ENCODE results near the gene LGR4. TPM values are rescaled to one million over a fixed set of nuclear protein-coding genes. Genes with fewer than 3 reads are reported as not detected.

Gene LGR4
- polyA plus RNA-seq, 4 donors, result 132 to 156 (median 151) TPM

DNA sequence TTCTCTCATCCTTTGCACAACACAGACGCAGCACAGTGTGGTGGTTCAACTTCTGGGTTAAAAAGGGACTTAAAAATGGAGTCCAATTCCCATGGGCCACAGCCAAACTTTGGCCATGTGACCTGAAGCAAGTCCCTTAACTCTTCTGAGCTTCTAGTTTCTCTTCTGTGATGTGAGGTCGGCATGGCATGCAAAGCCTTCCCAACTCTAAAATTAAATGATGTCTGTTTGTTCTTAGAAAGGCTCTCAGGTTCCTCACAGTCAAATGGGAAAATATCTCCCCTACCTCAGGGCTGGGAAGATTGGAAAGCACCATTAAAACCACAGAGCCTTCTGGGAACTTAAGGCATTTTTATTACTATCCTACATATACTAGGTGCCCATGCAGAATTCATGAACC lies 38.8 kb downstream of the LGR4 start:
- no peak for DNase-seq (ENCODE audit: low read depth in 4 of 4, low spot score in 3 of 4)

DNA sequence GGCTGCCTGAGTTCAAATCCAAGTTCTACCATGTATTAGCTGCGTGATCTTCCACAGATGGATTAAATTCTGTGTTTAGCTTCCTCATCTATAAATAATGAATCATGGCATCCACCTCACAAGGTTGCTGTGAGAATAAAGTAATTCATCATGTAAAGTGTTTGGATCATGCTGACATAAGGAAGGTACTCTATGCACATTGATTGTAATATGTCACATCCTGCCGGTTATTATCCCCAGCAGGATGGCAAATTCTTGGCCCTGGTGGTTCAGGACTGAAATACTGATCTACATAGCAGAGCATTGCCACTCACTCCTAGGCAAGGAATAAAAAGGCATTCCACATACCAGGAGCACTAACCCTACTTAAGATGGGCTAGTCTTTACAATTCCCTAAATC lies 40.8 kb downstream of the LGR4 start:
- no peak for DNase-seq (ENCODE audit: low read depth in 4 of 4, low spot score in 3 of 4)

DNA sequence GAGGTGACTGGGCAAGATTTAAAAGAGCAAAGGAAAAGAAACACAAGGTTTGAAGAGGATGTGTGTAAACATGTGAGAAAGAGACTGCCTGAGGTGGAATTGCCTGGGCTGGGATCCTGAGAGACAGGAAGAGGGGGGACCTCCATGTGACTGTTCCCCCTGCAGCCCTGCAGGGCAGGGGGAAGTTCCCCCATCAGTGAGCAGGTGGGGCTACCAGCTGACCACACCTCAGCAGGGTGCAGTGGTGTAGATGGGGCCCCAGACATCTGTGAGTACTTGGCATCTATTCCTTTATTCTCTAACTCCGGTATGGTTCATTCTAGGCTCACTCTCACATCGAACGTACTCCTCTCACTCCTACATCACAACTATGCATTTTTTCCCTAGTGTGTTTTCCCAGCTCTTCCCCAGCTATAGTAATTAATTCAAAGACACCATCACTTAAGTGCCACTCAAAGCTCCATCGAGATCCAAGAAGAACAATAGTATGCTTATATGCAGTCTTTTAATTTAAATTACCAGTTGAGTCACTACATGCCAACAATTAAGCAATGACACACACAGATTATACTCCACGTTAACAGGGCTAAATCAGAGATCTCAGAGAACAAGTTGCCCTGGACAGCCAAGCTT lies 42.7 kb downstream of the LGR4 start:
- DNase-seq (ENCODE audit: low read depth in 4 of 4, low spot score in 3 of 4), result no peak

DNA sequence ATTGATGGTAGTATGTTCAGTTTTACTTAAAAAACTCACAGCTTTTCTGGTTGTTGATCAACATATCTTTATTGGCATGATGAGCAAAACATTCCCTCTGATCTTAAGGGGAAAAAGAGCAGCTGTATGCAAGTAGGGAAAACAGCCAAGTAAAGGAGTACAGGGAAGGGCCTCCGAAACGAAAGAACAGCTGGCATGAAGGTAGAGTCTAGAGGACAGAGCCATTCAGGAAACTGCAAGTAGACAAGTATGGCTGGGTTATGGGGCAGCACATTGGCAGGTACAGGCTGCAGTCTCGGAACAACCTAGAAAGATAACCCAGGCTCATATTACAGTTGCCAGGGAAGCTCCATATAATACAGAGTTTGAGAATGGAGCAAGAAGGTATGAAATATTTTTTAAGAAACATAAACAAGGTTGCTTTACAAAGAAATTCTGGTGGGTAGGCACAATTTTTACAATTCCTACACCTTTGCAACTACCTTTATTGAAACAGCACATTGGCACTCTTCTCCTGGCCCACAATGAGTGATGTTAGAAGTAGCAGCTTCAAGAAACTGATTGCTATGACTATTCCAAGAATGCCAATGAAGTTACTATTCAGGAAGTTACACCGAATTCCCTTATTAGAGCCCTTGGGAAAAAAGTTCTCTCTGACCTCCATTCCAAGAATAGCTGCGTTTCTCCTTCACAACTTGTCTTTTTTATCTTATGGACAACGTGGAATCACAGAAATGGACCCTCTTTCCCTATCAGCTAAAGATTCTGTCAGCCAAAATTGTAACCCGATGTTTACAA lies 45.2 kb downstream of the LGR4 start:
- no peak for DNase-seq (ENCODE audit: low read depth in 4 of 4, low spot score in 3 of 4)

DNA sequence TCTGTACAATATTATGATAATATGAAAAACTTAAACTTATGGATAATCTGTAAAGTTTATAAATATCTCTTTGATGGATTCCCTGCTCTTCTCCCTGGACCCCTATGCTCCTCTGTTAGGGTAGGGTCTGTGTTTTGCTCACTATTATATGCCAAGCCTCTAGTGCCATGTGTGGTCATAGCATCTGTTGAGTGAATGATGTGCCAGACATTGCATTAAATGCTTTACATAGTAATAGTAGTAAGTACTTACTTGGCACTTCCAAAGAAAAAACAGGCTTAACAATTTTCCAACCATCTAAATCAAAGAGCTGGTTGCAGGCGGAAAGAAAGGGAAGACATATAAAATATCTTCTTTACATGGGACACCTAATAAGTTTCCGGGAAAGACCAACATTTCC lies 46.8 kb downstream of the LGR4 start:
- DNase-seq (ENCODE audit: low read depth in 4 of 4, low spot score in 3 of 4), result no peak

DNA sequence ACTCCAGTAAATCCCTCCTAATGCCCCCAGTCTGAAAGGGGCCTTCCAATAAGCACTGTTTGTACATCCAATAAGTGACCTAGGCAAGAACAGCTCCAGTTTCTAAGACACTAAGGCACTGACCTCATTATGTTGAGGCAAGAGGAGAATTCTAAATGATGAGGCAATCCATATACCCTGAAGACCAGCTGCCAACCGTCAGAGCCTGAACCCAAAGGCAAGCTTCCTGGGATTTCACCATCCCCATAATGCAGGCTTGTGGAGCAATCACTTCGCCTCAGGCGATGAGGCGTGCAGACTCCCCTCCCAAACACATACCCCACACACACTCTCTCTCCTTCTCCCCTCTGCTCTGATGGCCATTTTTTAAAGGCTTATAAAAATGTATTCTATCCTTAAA lies 49.5 kb downstream of the LGR4 start:
- DNase-seq (ENCODE audit: low read depth in 4 of 4, low spot score in 3 of 4), result no peak

DNA sequence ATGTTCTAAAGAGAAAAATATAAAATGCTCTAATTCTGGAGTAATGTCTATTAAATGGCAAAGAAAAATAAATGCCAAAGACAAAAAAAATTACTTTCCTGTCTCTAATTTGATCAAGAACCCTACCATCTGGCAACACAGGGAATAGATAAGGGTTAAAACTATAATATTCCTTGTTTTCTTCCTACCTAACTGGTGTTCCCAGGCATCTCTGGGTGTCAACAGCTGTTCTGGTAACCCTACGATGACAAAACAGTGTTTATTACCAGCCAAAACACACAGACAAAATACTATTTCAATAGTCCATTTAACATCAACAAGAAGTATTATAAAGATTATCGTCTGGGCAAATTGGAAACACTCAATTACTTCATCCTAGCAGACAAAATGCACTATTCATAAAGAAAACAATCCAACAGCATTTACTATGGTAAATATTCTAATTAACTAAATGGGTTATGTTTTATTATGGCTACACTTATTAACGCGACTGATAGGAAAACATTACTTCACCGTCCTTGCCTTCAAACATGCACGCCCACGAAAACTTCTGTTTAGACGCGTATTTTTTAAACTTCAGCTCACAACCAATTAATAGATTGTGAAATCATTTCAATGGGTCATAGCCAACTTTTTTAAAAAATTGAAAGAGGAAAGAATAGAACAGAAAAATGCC lies 50.6 kb downstream of the LGR4 start:
- no peak for DNase-seq (ENCODE audit: low read depth in 4 of 4, low spot score in 3 of 4)

DNA sequence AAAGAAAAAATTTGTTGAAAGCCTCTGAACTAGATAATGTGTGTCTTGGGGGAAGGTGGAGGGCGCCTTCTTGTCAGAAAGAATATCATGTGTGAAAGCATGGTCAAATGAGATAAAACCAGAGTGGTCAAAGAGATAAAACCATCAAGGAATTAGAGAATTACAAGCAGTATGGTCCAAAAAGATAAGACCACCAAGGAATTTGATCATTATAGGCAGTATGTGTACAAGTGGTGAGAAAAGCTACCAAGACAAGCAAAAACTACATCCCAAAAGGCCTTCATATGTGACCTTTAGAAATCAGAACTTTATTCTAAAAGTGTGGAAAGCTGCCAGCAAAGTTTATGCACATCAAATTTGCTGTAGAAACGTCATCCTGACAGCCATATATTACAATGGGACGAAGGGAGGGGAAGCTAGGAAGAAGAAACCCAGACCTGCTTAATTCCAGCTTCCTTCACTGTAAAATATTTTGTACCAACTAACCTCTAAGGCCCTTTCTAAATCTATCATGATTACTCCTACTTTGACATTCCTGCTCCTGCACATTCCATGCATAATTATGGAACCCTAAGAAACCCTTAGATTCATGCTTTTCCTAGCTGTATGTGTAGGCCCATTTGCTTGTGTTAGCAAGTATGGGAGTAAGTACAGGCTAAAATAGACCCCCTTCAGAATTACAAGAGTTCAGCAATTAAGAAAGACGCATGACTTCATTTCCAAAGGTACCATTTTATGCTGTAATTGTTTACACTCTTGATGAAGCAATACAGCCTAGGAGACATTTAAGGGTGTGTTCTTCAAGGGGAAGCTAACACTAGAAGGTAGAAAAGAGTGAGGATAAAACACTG lies 51.6 kb downstream of the LGR4 start:
- no peak for DNase-seq (ENCODE audit: low read depth in 4 of 4, low spot score in 3 of 4)

DNA sequence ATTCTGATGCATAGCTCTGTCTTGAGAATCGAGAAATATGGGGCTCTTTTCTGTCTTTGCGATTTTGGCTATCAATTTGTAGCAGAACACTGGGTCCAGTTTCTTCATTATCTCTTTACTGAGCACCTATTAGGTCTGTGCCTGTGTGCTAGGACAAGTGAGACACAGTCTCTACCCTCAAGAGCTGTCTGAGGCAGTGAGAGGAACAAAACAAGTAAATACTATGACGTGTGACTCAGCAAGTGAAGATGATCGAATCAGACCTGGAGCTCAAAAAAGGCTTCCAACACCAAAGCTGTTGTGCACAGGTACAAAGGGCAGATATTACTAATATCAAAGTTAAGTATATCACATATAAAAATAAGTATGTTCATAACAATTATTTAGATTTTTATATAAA lies 52.4 kb downstream of the LGR4 start:
- no peak for DNase-seq (ENCODE audit: low read depth in 4 of 4, low spot score in 3 of 4)

DNA sequence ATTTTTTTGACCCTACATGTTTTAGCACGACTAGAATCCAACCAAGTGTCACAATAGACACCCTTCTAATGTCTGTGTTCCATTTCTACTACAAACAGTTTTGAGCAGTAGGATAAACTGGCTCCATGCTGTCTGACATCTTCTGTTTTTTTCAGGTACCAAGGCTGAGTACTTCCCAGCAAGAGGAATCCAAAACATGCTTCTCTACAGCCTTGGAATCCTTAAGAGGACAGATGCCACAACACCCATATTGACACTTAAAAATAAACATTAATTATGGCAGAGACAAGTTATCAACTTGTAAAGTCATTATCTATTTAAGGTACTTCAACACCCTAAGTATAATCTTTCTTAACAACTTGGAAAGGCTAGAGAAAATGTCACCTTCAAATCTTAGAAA lies 54.2 kb downstream of the LGR4 start:
- DNase-seq (ENCODE audit: low read depth in 4 of 4, low spot score in 3 of 4), result no peak

DNA sequence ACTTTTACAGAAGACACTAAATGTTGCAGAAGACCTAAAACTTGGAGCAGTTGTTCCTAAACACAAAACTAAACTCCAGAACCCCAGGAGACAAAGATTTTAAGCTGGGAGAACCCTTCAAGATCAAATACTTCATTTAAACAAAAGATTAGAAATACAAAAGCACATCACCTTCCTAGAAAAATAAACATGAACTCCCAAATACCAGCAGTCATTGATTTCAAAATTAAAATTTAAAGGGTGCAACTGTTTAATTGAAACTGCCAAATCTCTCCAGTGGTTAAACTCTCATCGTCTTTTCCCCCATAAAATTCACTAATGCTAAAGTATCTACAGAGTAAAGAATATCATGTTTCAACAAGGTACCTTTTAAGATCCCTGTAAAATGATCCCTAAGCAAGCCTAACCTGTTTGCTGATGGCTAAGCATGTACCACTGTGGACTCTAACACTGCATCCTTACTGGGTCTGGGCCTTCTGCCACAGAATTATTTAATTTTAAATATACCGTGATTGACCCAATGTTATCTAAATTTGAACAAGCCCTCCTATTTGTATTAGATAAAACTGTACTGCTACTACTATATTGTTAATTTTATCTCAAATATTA lies 55.9 kb downstream of the LGR4 start:
- DNase-seq (ENCODE audit: low read depth in 4 of 4, low spot score in 3 of 4), result no peak

DNA sequence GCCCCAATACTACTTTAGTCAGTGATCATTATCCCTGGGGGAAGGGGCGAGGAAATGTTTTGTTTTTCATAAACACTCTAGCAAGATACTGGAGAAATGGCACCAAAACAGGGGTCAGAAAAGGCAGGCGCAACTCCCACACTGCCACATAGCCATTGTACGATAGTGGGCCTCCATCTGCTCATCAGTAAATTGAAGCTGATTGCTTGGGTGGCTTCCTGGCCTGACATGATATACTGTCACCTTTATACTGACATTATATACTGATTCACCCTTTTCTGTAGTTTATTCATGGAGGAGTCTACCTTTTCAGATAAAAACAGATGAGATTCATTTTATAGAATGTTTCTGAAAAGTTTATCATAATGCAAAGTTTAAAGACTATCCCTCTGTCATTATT lies 57.9 kb downstream of the LGR4 start:
- DNase-seq (ENCODE audit: low read depth in 4 of 4, low spot score in 3 of 4), result no peak

DNA sequence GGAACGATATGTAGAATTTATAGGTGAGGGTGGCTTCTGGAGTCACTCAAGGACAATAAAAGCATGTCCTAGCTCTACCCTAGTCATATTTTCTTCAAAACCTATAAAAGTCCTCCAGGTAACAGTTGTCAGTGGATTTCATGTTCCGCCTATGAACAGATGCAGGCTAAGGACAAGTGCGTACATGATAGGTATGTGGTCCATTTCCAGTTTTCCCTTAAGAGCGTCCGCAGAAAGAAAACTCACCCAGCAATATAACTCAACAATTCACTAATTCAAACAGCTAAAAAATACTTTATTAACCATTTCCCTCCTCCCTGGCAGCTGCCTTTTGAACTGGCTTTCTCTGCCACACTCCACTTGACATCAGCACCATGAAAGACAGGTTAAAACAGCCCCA lies 59.4 kb downstream of the LGR4 start:
- DNase-seq (ENCODE audit: low read depth in 4 of 4, low spot score in 3 of 4), result no peak

DNA sequence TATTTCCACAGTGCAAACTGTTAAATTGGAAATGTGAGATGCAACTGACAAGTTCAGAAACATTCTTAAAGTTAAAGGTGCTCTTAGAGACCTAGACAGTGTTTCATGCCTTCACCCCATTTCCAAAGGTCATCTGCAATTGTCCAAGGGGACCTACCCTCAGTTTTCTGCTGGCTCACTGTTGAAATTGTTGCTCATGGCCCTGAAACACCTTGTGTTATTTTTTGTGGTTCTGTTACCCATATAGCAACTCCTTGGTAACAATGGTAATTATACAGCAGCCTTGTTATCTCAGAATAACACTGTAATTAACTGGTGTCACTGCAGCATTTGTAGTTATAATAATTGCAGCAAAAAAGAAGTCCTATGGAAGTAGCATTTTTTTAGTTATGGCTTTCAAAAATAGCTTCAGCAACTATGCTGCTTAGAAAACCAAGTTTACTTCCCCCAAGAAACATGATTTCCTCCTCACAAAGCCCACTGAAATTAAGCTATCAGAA lies 60.3 kb downstream of the LGR4 start:
- no peak for DNase-seq (ENCODE audit: low read depth in 4 of 4, low spot score in 3 of 4)

DNA sequence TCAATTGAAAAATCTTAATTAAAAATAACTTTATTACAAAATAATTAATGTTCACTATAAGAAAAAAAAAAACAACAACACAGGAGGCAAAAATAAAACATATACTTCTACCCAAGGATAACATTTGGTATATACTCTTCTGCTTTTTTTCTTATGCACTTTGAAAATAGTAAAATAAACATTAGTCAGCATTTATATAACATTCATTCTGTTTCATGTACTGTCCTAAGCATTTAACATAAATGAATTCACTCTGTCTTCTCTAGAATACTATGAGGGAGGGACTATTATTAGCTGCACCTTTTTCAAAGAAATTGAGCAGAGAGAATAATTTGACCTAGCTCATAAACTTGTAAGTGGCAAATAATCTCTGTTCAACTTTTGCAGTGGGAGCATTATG lies 61.3 kb downstream of the LGR4 start:
- DNase-seq (ENCODE audit: low read depth in 4 of 4, low spot score in 3 of 4), result no peak

DNA sequence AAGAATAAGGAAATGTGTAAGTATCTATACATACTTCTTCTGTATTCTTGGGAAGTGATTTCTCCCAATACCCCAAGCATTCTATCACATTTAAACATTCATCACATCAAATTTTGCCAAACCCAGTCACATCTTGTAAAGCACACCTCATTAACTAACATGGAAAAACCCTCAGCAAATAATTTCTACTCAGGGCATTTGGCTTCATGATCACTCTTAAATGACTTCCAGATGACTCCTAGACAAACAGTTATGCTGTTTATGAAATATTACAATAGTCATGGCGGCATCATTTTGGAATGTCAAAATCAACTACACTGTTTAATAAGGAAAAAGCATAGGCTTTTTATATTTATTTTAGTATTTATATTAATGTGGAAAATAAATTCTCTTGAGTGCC lies 62.3 kb downstream of the LGR4 start:
- no peak for DNase-seq (ENCODE audit: low read depth in 4 of 4, low spot score in 3 of 4)

DNA sequence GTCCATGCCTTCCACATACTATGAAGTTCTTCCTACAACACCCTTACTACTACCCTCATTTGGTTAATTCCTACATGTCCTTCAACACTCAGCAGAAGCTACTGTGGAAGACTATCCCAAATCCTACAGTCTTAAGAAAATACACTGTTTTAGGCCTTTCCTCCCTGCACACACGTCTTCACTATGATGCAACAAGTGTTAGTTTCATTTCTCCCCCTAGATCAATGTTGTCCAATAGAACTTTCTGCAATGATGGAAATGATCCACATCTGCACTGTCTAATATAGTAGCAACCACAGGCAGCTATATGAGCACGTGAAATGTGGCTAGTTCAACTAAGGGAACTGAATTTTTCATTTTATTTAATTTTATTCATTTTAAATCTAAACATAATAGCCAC lies 62.8 kb downstream of the LGR4 start:
- DNase-seq (ENCODE audit: low read depth in 4 of 4, low spot score in 3 of 4), result no peak

DNA sequence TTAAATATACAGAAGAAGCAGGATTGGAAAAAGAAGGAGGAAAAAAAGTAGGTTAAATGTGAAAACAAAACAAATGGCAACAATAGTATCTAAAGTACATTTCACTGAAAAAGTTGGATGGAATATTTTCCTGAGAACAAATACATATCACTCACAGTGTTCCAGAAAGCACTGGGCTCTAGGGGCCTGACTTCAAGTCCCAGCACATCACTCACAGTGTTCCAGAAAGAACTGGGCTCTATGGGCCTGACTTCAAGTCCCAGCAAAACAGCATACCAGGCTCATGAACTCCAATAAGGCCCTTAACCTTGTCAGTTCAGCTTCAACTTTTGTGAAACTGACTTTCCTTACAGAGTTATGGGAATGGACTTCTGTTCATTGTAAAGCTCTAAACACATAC lies 63.5 kb downstream of the LGR4 start:
- no peak for DNase-seq (ENCODE audit: low read depth in 4 of 4, low spot score in 3 of 4)

DNA sequence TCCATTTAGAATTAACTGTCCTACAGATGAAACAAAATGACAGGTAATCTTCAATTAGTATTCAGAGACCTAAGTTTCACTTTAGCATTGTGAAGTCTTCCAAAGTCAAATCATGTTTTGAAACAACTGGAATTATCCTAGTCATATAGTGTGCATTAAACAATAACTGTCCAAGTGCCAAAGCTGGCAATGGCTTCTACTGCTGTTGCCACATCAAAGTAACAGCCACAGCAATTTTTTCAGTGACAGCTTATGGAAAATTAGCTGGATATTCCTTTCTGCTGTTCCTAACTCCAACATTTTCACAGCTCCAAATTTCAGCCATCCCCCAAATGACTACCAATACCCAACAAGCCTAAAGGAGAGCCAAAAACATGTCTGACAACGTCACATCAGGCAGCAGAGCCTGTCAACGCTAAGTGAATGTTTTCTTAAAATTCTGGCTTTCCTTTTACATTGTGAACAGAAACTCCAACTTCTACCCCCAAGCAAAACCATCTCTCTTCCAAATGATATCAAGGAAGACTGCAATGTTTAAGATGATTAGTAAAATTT lies 64.3 kb downstream of the LGR4 start:
- DNase-seq (ENCODE audit: low read depth in 4 of 4, low spot score in 3 of 4), result no peak

Data from right renal pelvis (tissue), 4 donors.